ENCODE measurements around the gene ABCC3.

GRCh38 chr17:50635732-50635981 is 976 bp downstream of the ABCC3 start:
- TF ChIP-seq EZH2 (IDR thresholded peaks at IDR 0.05) (no peak), POLR2AphosphoS5 (IDR thresholded peaks at IDR 0.05; ENCODE audit: borderline replicate concordance, low read depth, low read length) (no peak)
